Measurements from ENCODE around the gene ABHD12. TPM values are rescaled to one million over a fixed set of nuclear protein-coding genes. Genes with fewer than 3 reads are reported as not detected.

The ABHD12 gene
- total and polyA plus RNA-seq, 2 donors, result 30.9 to 34.3 TPM

DNA sequence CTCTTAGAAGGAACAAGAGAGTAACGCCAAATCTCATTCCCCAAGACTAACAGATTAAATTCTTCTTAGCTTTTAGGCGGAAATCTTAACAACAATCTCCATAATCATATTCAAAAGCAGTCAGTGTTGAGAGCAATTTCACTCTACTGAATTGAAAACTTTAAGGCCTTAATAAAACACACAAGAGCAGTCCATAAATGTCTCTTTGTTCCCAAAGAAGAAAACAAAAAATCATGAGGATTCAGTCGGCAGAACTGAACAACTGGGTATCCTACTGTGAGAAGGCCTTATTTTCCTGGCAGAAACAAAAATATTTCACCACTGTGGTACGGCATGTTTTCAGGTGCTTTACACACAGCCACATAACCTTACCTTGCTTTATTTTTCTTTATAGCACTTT is 14.4 kb downstream of the ABHD12 start:
- no peaks in the 10 kb centered on the region for H3K4me1 ChIP-seq (ENCODE audit: insufficient read depth)
- no peaks in the 10 kb centered on the region for H3K36me3 ChIP-seq (ENCODE audit: insufficient read depth)
- WGBS, result 86% methylated on average over 4 of the region's 4 CpGs
- DNase-seq (ENCODE audit: extremely low spot score), result no peak
- H3K4me3 ChIP-seq (ENCODE audit: low read depth, low read length), result no peak overlapping the region
- H3K27ac ChIP-seq (ENCODE audit: low read depth), result no peak overlapping the region

DNA sequence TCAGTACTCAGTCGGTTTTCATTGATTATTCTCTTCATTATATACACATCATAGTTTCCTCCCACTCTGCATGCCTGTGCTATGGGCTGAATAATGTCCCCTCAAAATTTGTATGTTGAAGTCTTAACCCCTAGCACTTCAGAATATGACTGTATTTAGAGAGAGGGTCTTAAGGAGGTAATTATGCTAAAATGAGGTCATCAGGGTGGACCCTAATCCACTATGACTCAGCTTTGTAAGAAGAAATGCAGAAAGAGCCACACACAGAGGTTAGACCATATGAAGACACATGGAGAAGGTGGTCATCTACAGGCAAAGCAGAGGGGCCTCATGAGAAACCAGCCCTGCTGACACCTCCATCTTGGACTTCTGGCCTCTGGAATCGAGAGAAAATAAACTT is 15.8 kb downstream of the ABHD12 start:
- 94% methylated on average over 2 of the region's 2 CpGs for WGBS
- DNase-seq (ENCODE audit: extremely low spot score), result no peak
- Histone ChIP-seq H3K27ac (ENCODE audit: low read depth) (no peak overlapping the region), H3K4me1 (ENCODE audit: insufficient read depth) (no peaks in the 10 kb centered on the region), H3K4me3 (ENCODE audit: low read depth, low read length) (no peak overlapping the region), H3K36me3 (ENCODE audit: insufficient read depth) (no peaks in the 10 kb centered on the region)

DNA sequence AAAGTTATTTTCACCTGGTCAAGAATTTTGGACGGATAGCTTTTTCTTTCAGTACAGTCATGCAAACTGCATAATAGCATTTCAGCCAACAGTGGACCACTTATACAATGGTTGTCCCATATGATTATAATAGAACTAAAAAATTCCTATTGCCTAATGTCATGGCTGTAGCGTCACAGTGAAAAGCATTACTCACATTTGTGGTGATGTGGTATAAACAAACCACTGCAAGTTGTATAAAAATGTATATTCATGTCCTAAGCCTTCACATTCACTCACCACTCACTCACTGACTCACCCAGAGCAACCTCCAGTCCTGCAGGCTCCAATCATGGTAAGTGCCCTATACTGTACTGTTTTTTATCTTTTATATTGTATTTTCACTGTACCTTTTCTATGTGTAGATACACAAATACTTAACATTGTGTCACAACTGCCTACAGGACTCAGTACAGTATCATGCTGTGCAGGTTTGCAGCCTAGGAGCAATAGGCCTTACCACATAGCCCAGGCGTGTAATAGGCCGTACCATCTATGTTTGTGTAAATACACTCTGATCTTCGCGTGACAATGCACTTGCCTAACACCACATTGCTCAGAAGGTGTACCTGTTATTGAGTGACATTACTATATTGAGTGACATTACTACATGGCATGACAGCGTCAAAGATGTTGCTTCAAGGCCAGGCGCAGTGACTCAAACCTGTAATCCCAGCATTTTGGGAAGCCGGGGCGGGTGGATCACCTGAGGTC is 17.9 kb downstream of the ABHD12 start:
- DNase-seq (ENCODE audit: extremely low spot score), result no peak
- no peak overlapping the region for H3K4me3 ChIP-seq (ENCODE audit: low read depth, low read length)
- 95% methylated on average over 10 of the region's 10 CpGs for WGBS
- H3K4me1 ChIP-seq (ENCODE audit: insufficient read depth), result no peaks in the 10 kb centered on the region
- H3K27ac ChIP-seq (ENCODE audit: low read depth), result no peak overlapping the region
- no peaks in the 10 kb centered on the region for H3K36me3 ChIP-seq (ENCODE audit: insufficient read depth)

DNA sequence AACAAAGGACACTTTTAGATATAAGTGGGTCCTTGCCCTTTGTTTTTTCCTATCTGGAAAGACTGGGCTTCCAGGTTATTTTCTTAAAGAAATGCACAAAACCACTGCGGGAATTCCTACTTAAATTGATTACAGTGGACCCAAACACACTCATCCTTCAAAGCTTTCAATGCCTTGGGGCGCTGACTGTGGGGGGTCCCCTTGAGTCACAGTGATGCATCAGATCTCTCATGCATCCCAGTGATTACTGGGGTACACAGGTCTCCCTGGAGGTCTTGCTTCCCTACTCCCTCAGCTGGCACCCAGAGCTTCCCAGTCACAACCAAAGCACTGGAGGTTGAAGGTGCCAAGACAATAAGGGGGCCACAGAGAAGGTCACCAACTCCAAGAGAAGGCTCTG is 20.7 kb downstream of the ABHD12 start:
- Histone ChIP-seq H3K4me3 (ENCODE audit: low read depth, low read length) (no peak overlapping the region), H3K36me3 (ENCODE audit: insufficient read depth) (no peaks in the 10 kb centered on the region), H3K4me1 (ENCODE audit: insufficient read depth) (no peaks in the 10 kb centered on the region), H3K27ac (ENCODE audit: low read depth) (no peak overlapping the region)
- 95% methylated on average over 2 of the region's 2 CpGs for WGBS
- no peak for DNase-seq (ENCODE audit: extremely low spot score)

DNA sequence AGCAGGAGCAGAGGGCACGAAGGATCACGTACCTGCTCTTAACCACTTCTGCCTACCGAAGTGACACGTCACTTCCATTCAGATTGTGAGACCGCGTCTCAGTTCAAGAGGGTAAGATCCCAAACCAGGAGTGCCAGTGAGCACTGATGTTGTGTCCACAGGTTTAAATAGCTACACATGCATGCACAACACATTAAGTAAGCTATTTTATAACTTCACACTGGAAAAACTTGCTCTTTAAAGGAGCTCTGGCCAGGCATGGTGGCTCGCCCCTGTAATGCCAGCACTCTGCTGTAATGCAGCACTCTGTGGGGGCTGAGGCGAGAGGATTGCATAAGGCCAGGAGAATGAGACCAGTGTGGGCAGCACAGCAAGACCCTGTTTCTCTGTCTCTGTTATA is 21.1 kb downstream of the ABHD12 start:
- Histone ChIP-seq H3K4me1 (ENCODE audit: insufficient read depth) (no peaks in the 10 kb centered on the region), H3K36me3 (ENCODE audit: insufficient read depth) (no peaks in the 10 kb centered on the region), H3K4me3 (ENCODE audit: low read depth, low read length) (no peak overlapping the region), H3K27ac (ENCODE audit: low read depth) (no peak overlapping the region)
- WGBS, result 90% methylated on average over 8 of the region's 8 CpGs
- no peak for DNase-seq (ENCODE audit: extremely low spot score)

DNA sequence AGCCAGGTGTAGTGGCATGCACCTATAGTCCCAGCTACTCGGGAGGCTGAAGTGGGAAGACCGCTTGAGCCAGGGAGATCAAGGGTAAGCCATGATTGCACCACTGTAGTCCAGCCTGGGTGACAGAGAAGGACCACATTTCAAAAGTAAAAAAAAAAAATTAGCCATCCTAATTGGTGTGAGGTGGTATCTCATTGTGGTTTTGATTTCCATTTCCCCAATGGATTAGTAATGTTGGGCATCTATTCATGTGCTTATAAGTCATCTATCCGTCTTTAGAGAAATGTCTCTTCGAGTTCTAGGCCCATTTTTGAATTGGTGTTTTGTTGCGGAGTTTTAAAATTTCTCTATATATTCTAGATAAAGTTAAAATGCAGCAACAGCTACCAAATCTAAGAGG is 21.7 kb downstream of the ABHD12 start:
- H3K4me3 ChIP-seq (ENCODE audit: low read depth, low read length), result no peak overlapping the region
- H3K4me1 ChIP-seq (ENCODE audit: insufficient read depth), result no peaks in the 10 kb centered on the region
- H3K27ac ChIP-seq (ENCODE audit: low read depth), result no peak overlapping the region
- 97% methylated on average over 5 of the region's 5 CpGs for WGBS
- no peaks in the 10 kb centered on the region for H3K36me3 ChIP-seq (ENCODE audit: insufficient read depth)
- no peak for DNase-seq (ENCODE audit: extremely low spot score)

DNA sequence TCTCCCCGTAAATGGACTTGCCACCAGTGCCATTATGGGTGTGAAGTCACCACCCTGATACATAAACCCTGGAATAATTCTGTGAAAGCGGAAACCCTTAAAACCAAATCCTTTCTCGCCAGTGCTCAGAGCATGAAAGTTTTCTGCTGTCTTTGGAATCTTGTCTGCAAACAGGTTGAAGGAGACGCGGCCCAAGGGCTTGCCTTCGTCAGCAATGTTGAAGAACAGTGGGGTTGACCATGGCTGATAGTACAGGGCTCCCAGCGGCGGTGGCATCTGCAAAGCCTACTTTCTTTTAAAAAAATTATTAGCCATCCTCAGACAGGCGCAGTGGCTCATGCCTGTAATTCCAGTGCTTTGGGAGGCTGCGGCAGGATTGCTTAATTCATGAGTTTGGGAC is 22.1 kb downstream of the ABHD12 start:
- DNase-seq (ENCODE audit: extremely low spot score), result no peak
- Histone ChIP-seq H3K4me3 (ENCODE audit: low read depth, low read length) (no peak overlapping the region), H3K4me1 (ENCODE audit: insufficient read depth) (no peaks in the 10 kb centered on the region), H3K36me3 (ENCODE audit: insufficient read depth) (no peaks in the 10 kb centered on the region), H3K27ac (ENCODE audit: low read depth) (no peak overlapping the region)
- WGBS, result 97% methylated on average over 10 of the region's 10 CpGs

DNA sequence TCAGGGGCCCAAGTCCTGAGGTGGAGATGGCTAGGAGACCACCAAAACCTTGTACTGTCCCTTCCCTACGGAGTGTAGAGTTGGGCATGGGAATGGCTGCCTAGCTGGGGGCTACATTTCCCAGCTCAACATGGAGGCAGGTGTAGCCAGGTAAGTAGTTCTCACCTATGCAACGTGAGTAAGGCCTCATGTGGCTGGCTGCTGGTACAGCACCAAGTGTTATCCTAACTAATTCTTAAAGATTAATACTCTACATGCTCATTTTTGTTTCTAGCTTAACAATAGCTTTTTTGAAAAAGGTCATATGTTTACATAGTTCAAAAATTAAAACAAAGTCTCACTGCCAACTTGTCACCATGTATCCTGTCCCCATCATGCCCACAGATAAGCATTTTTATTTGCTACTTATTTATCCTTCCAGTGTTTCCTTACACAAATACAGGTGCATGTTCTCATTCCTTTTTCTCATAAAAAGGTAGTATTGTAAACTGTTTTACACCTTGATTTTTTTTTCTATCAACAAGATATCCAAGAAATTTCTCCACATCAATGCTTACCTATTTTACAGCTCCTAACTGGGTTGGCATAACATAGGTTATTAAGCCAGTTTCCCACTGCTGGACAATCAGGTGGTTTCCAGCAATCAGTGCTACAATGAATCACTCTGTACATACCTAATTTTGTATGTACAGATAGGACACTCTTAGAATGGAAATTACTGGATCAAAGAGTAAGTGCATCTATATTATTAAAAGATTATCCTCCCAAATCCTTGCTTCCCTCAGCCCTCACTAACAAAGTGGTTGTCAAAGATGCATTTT is 25.5 kb downstream of the ABHD12 start:
- no peak for DNase-seq (ENCODE audit: extremely low spot score)
- WGBS, result 86% methylated on average over 2 of the region's 2 CpGs
- Histone ChIP-seq H3K4me3 (ENCODE audit: low read depth, low read length) (no peak overlapping the region), H3K4me1 (ENCODE audit: insufficient read depth) (no peaks in the 10 kb centered on the region), H3K36me3 (ENCODE audit: insufficient read depth) (no peaks in the 10 kb centered on the region), H3K27ac (ENCODE audit: low read depth) (no peak overlapping the region)

DNA sequence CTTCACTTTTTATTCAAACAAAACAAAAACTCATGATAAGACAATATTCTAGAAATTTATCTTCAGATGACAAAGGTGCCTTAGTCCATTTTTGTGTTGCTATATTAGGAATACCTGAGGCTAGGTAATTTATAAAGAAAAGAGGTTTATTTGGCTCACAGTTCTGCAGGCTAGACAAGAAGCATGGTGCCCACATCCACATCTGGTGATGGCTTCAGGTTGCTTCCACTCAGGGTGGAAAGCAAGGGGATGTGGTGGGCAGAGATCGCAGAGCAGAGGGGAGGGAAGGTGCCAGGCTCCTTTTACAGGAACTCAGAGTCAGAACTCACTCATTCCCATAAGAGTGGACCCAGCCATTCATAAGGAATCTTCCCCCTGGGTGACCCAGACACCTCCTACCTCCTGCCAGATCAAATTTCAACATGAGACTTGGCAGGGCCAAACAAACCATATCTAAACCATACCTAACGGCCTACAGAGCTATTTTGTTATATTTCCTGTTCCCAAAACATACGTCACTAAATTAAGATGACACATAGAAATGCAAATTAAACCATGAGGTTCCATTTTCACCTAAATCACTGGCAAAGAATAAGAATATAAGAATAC is 26.4 kb downstream of the ABHD12 start:
- H3K4me3 ChIP-seq (ENCODE audit: low read depth, low read length), result no peak overlapping the region
- 86% methylated on average over 3 of the region's 3 CpGs for WGBS
- no peak for DNase-seq (ENCODE audit: extremely low spot score)
- H3K36me3 ChIP-seq (ENCODE audit: insufficient read depth), result no peaks in the 10 kb centered on the region
- H3K4me1 ChIP-seq (ENCODE audit: insufficient read depth), result no peaks in the 10 kb centered on the region
- no peak overlapping the region for H3K27ac ChIP-seq (ENCODE audit: low read depth)

DNA sequence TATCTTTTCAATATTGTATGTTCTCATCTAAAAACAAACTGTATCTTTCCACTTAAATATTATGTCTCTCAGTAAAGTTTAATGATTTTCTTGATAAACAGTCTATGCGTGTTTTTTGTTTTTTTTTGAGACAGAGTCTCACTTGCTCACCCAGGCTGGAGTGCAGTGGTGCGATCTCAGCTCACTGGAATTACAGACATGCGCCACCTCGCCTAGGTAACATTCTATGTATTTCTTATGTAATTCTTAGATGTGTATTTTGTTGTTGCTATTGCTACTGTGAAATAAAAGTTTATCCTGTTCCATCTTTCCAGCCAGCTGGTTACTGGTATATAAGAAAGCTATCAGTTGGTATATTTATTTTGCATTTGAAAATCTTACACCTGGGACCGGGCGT is 29.4 kb downstream of the ABHD12 start:
- DNase-seq (ENCODE audit: extremely low spot score), result no peak
- no peak overlapping the region for H3K4me3 ChIP-seq (ENCODE audit: low read depth, low read length)
- H3K27ac ChIP-seq (ENCODE audit: low read depth), result no peak overlapping the region
- WGBS, result 83% methylated on average over 6 of the region's 6 CpGs
- no peaks in the 10 kb centered on the region for H3K4me1 ChIP-seq (ENCODE audit: insufficient read depth)
- no peaks in the 10 kb centered on the region for H3K36me3 ChIP-seq (ENCODE audit: insufficient read depth)

DNA sequence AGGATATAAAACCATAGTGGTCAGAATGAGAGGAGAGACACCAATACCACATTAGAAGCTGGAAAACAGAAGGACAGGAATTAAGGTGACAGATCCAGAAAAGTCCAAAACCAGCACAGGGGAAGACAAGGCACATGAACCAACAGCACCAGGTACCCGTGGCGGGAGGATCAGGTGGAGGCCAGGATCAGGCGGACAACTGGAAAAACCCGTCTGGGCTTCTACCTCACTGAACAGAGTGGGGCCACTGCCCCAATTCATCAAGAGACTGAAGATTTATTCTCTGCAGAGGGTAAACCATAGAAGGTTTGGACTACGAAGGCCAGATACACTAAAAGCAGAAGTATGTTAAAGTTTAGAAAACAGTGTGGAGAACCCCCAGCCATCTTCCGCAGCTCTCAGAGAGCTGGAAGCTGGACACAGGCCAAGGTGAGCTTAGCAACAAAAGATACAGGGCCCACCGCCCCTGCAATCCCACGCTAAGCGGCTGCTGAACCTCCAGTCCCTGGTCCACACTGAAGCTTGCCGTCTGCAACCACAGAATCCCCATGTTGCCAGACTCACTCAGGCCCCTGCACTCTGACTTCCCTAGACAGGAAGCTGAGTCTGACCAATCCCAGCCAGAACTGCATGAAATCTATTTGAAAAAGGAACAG is 29.9 kb downstream of the ABHD12 start:
- DNase-seq (ENCODE audit: extremely low spot score), result no peak
- Histone ChIP-seq H3K4me1 (ENCODE audit: insufficient read depth) (no peaks in the 10 kb centered on the region), H3K4me3 (ENCODE audit: low read depth, low read length) (no peak overlapping the region), H3K27ac (ENCODE audit: low read depth) (no peak overlapping the region), H3K36me3 (ENCODE audit: insufficient read depth) (no peaks in the 10 kb centered on the region)
- 52% methylated on average over 10 of the region's 10 CpGs for WGBS

DNA sequence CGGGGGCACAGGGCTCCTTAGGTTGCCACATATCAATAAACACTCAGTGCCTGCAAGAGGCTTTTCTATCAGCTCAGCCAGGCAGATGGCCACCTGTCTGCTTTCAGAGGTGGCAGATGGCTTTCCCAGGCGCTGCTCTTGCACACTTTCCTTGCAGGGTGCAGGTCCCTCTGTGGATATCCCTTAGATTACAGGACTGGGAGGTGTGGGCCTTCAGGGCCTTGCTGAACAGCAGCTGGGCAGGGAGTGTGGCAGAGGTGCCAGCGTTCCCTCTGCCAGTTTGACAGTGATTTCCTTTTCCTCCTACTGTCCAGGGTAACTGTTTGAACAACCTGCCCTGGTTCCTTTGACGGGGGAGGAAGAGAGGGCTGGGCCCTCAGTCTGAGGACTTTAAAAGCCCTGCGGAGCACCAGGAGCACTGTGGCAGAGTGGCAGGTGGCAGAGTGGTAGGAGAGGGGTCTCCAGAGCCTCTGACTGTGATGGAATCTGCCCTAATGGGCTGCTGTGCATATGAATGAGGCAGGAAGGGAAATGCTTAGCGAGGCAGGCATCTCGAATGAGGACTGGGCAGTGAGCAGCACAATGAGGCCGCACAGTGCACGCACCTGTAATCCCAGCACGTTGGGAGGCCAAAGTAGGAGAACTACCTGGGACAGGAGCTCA is 34.2 kb downstream of the ABHD12 start:
- Histone ChIP-seq H3K27ac (ENCODE audit: low read depth) (no peak overlapping the region), H3K4me1 (ENCODE audit: insufficient read depth) (peaks cover 2% of the 10 kb centered on the region), H3K36me3 (ENCODE audit: insufficient read depth) (no peaks in the 10 kb centered on the region), H3K4me3 (ENCODE audit: low read depth, low read length) (no peak overlapping the region)
- DNase-seq (ENCODE audit: extremely low spot score), result no peak
- 77% methylated on average over 10 of the region's 10 CpGs for WGBS

DNA sequence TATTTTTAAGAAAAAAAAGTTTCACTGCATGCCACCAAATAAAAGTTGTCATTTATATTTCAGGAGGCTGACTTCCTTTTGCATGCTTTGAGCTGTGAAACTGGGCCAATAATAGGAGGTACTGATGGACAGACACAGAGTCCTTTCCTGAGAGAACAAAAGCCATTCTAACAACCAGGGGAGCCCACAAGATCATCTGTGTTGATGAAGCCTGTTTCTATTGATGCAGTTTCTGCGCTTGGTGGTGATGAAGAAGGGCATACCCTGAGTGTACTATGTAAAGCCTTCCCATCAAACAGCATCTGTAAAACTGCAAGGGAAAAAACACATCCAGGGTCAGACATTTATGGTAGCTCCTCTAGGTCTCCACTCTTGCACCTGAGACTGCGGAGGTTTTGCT is 34.8 kb downstream of the ABHD12 start:
- H3K4me1 ChIP-seq (ENCODE audit: insufficient read depth), result peaks cover 2% of the 10 kb centered on the region
- H3K27ac ChIP-seq (ENCODE audit: low read depth), result no peak overlapping the region
- WGBS, result 95% methylated on average over 2 of the region's 2 CpGs
- DNase-seq (ENCODE audit: extremely low spot score), result no peak
- no peaks in the 10 kb centered on the region for H3K36me3 ChIP-seq (ENCODE audit: insufficient read depth)
- no peak overlapping the region for H3K4me3 ChIP-seq (ENCODE audit: low read depth, low read length)
